ENCODE measurements around the gene INTS1.

INTS1 gene

DNA sequence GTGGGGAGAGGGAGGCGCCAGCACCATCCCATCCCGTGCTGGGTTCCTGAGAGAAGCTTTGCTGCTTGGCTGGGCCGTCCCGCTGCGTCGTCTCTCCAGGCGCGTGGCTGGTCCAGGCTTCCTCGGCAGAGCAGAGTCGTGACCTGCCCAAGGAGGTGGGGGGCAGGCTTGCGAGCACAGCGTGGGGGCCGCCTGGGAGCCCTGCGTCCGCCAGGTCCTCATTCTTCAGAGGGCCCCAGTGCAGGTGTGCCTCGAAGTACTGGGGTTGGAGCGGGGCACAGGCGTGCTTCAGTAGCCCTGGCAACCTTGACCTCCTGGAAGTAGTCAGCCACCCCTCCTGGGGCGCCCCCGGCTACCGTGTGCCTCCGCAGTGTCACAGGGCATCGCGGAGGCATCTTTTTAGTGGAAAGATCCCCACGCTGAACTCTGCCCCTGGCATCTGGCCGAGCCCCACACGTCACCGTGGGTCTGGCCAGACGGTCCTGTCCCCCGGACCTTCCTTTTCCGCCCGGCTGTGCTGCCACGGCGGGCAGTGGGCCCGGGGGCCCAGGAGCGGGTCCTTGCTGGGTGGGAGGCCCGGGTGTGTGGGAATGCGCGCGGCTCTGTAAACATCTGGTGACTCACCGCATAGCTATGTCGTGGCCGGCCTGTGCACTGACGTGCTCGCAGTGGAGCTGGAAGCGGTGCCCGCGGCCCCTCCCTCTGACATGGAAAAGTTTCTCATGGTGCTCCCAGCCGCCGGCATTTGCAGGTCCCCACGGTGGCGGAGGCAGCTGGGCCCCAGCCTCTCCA lies 32.8 kb upstream of the INTS1 start:
- ATAC-seq (no peak), DNase-seq (ENCODE audit: low spot score in 2 of 2) (no peak)
- peaks cover 64% of the 10 kb centered on the region for H3K36me3 Mint-ChIP-seq
- peaks cover 27% of the 10 kb centered on the region for H3K4me1 Mint-ChIP-seq
- H3K27ac Mint-ChIP-seq, result no peak overlapping the region
- H3K4me3 Mint-ChIP-seq, result no peak overlapping the region
- H3K9me3 Mint-ChIP-seq, result no peaks in the 10 kb centered on the region

GRCh38 chr7:1536455-1536742 lies 32.2 kb upstream of the INTS1 start:
- Mint-ChIP-seq H3K4me3 (no peak overlapping the region), H3K4me1 (peaks cover 32% of the 10 kb centered on the region), H3K9me3 (no peaks in the 10 kb centered on the region), H3K36me3 (peaks cover 64% of the 10 kb centered on the region), H3K27ac (no peak overlapping the region)
- no peak for ATAC-seq
- DNase-seq (ENCODE audit: low spot score in 2 of 2), result no peak

- no peak for ATAC-seq
- H3K4me3 Mint-ChIP-seq, result no peak overlapping the region
- H3K36me3 Mint-ChIP-seq, result peaks cover 61% of the 10 kb centered on the region
- DNase-seq (ENCODE audit: low spot score in 2 of 2), result no peak
- H3K9me3 Mint-ChIP-seq, result no peaks in the 10 kb centered on the region
- no peak overlapping the region for H3K27ac Mint-ChIP-seq
- peaks cover 32% of the 10 kb centered on the region for H3K4me1 Mint-ChIP-seq
Measured at GRCh38 chr7:1535701-1536454, 31.7 kb upstream of the INTS1 start.

DNA sequence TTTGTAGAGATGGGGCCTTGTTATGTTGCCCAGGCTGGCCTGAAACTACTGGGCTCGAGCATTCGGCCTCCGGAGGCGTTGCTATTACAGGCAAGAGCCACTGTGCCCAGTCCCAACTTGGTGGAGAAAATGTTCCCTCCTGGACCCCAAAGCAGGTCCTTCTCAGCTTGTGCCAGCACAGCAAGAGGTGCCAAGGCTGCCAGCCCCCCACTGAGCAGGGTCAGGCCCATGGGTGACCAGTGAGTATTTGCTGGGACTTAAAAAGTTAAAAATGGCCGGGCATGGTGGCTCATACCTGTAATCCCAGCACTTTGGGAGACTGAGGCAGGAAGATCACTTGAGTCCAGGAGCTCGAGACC lies 30.9 kb upstream of the INTS1 start:
- Mint-ChIP-seq H3K4me1 (peaks cover 32% of the 10 kb centered on the region), H3K9me3 (no peaks in the 10 kb centered on the region), H3K36me3 (peaks cover 56% of the 10 kb centered on the region), H3K27ac (no peak overlapping the region), H3K4me3 (no peak overlapping the region)
- ATAC-seq, result no peak
- DNase-seq (ENCODE audit: low spot score in 2 of 2), result no peak

GRCh38 chr7:1534330-1535099 lies 30.3 kb upstream of the INTS1 start:
- Mint-ChIP-seq H3K4me1 (peaks cover 32% of the 10 kb centered on the region), H3K9me3 (no peaks in the 10 kb centered on the region), H3K27ac (peak overlapping the region; percentile 91), H3K36me3 (peaks cover 56% of the 10 kb centered on the region), H3K4me3 (peak overlapping the region; percentile 89)
- DNase-seq (ENCODE audit: low spot score in 2 of 2) (no peak), ATAC-seq (no peak)

DNA sequence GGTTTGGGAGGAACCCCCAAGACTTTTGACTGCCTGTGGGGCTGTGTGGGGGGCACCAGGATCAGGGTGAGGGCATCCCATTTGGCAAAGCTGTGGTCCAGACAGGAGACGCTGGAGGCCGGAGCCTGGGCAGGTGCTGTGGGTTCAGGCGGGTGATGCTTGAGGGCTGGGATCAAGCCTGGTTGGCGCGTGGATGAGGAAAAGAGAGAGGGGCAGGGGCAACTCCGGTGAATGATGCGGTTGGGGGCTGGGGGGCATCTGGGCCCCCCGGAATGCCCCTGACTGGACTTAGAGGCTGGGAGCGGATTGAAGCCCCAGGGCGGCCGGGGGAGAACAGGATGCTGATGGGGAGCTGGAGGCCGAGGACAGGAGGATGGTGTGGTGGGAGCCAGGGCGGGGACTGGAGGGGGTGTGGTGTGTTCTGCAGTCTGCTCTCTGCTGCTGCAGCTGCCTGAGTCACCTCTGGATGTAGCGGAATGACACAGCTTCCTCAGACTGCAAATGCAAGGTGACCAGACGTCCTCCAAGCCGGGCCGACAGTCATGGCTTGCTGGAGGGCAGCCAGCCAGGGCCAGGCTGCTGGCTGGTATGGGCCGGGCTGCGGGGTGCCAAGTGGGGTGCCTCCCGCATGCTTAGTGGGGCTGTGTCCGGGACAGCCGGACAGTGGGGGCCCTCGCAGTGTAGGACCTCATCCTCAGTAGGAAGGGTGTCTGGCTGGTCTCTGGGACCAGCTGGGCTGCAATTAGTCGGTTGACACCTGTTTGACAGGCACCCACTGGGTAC lies 29.5 kb upstream of the INTS1 start:
- H3K4me3 Mint-ChIP-seq, result peak overlapping the region; percentile 89
- peaks cover 32% of the 10 kb centered on the region for H3K4me1 Mint-ChIP-seq
- ATAC-seq (peak; percentile 85), DNase-seq (ENCODE audit: low spot score in 2 of 2) (peak; percentile 27 to 75)
- no peaks in the 10 kb centered on the region for H3K9me3 Mint-ChIP-seq
- peak overlapping the region; percentile 91 for H3K27ac Mint-ChIP-seq
- H3K36me3 Mint-ChIP-seq, result peaks cover 56% of the 10 kb centered on the region

DNA sequence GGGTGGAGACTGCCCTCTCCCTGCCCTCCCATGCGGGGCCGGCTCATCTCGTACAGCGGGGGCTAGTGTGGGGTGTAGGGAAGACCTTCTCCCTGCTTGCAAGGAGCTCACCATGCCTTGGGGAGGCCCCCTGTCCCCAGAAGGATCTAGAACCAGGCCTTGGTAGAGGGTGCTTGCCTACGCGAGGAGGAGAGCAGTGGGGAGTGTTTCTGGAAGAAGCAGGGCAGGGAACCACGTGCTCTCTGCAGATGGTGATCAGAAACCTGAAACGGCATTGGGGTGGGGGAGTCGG lies 29.0 kb upstream of the INTS1 start:
- H3K9me3 Mint-ChIP-seq, result no peaks in the 10 kb centered on the region
- DNase-seq (ENCODE audit: low spot score in 2 of 2) (peak in 1 of 2 donors; percentile 62), ATAC-seq (peak; percentile 14)
- H3K4me3 Mint-ChIP-seq, result peak overlapping the region; percentile 89
- H3K36me3 Mint-ChIP-seq, result peaks cover 56% of the 10 kb centered on the region
- peak overlapping the region; percentile 91 for H3K27ac Mint-ChIP-seq
- peaks cover 32% of the 10 kb centered on the region for H3K4me1 Mint-ChIP-seq

DNA sequence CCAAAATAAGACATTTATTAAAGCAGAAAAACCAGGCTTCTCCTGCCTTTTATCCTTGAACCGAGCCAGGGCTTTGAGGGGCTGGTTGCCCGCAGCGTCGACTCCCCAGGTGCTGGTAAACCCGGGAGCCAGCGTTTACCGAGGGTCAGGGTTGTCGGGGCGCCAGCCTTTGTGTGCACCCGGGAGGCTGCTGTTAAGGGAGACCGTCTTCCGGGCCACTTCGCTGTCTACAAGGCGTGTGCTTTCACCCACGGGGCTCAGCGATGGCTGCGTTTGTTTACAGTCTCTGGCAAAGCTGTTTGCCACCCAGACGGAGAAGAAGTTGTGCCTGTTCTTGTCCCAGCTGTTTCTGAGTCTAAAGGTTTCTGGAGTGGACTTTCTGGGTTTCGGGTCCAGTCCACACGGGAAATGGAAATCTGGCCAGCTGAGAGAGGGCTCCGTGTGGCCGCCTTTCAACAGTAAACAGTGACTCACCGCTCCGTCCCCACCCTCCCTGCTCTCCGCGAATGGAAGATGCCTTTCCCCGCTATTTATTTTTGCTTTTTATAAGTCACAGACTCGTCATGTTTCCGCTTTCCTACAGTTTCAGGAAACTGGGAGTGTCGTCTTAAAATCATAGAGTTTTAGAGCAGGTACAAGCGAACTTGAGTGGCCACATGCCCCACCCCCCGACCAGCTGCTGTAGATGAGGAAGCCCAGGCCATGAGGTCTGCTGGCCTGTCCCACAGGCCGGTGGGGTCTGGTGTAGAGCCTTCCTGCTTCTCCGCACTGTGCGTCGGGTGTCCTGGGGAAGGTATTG lies 28.5 kb upstream of the INTS1 start:
- Mint-ChIP-seq H3K36me3 (peaks cover 56% of the 10 kb centered on the region), H3K4me1 (peaks cover 32% of the 10 kb centered on the region)

GRCh38 chr7:1531979-1532455 lies 27.8 kb upstream of the INTS1 start:
- H3K4me1 Mint-ChIP-seq, result peaks cover 32% of the 10 kb centered on the region
- H3K27ac Mint-ChIP-seq, result peak overlapping the region; percentile 91
- no peak for ATAC-seq
- H3K36me3 Mint-ChIP-seq, result peaks cover 55% of the 10 kb centered on the region
- H3K4me3 Mint-ChIP-seq, result peak overlapping the region; percentile 89
- no peak for DNase-seq (ENCODE audit: low spot score in 2 of 2)
- H3K9me3 Mint-ChIP-seq, result no peaks in the 10 kb centered on the region

More for the DNA sequence above, 28.5 kb upstream of the INTS1 start:
- H3K27ac Mint-ChIP-seq, result peak overlapping the region; percentile 91
- peak; percentile 59 for ATAC-seq
- H3K4me3 Mint-ChIP-seq, result peak overlapping the region; percentile 89
- peak; percentile 30 to 66 for DNase-seq (ENCODE audit: low spot score in 2 of 2)
- no peaks in the 10 kb centered on the region for H3K9me3 Mint-ChIP-seq

DNA sequence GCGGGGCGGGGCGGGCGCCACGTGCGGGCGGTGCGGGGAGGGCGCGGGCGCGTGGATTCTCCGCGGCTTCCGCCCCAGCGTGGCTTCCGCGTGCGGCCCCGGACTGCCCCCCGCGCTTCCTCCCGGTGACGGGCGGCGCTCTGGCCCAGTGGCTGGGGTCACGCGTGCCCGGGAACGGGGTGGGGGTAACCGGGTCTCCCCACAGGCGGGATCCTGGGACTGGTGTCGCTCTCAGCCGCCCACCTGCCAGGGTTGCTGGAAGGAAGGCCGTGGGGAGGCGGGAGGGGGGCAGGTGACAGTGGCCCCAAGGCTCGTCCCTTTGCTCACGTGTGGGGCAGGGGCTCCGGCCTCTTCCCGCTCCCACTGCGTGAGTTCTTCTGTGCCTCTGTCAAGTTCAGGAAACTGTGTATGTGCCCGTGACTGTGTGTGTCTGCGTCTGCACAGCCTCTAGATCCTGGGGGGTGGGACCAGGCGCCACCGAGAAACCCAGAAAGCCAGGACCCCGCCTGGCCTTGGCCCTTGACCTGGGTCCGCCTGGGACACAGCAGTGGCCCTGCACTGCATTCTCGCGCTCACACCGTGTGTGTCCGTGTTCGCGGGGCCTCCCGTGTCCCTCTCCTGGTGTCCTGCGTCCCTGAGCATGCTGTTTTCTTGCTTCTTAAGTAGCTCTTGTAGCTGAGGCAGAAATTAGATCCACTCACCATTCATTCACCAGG lies 27.2 kb upstream of the INTS1 start:
- H3K4me3 Mint-ChIP-seq, result peak overlapping the region; percentile 89
- peaks cover 32% of the 10 kb centered on the region for H3K4me1 Mint-ChIP-seq
- H3K27ac Mint-ChIP-seq, result peak overlapping the region; percentile 91
- peaks cover 49% of the 10 kb centered on the region for H3K36me3 Mint-ChIP-seq
- peak in 1 of 2 donors; percentile 64 for DNase-seq (ENCODE audit: low spot score in 2 of 2)
- peak; percentile 4 for ATAC-seq
- H3K9me3 Mint-ChIP-seq, result no peaks in the 10 kb centered on the region

DNA sequence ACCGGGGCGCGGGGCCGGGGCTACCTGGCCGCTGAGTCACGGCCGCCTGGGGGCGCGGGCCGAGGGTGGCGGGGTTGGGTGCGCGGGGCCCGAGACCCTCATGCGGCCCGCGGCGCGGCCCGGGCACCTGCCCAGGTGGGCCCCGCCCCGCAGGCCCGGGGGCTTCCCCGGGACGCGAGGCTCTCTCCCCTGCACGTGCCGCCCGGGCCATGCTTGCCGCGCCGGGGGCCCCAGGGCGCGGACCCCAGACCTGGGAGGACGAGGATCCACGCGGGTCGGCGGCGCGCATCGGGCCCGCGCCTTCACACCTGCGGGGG lies 26.7 kb upstream of the INTS1 start:
- peak; percentile 0 for ATAC-seq
- H3K36me3 Mint-ChIP-seq, result peaks cover 44% of the 10 kb centered on the region
- H3K4me1 Mint-ChIP-seq, result peaks cover 32% of the 10 kb centered on the region
- no peak overlapping the region for H3K27ac Mint-ChIP-seq
- H3K9me3 Mint-ChIP-seq, result no peaks in the 10 kb centered on the region
- no peak for DNase-seq (ENCODE audit: low spot score in 2 of 2)
- peak overlapping the region; percentile 89 for H3K4me3 Mint-ChIP-seq

GRCh38 chr7:1529383-1530116 lies 25.4 kb upstream of the INTS1 start:
- Mint-ChIP-seq H3K36me3 (peaks cover 34% of the 10 kb centered on the region), H3K27ac (no peak overlapping the region)

GRCh38 chr7:1526271-1526754 lies 22.1 kb upstream of the INTS1 start:
- H3K4me3 Mint-ChIP-seq, result no peak overlapping the region
- no peaks in the 10 kb centered on the region for H3K9me3 Mint-ChIP-seq
- DNase-seq (ENCODE audit: low spot score in 2 of 2), result no peak
- ATAC-seq, result no peak
- no peaks in the 10 kb centered on the region for H3K4me1 Mint-ChIP-seq
- H3K36me3 Mint-ChIP-seq, result peaks cover 1% of the 10 kb centered on the region
- no peak overlapping the region for H3K27ac Mint-ChIP-seq

More at GRCh38 chr7:1529383-1530116, 25.4 kb upstream of the INTS1 start:
- Mint-ChIP-seq H3K4me1 (peaks cover 32% of the 10 kb centered on the region), H3K4me3 (peak overlapping the region; percentile 54), H3K9me3 (no peaks in the 10 kb centered on the region)
- DNase-seq (ENCODE audit: low spot score in 2 of 2), result no peak
- ATAC-seq, result no peak

Measured in stimulated activated effector memory CD8-positive, alpha-beta T cell treated with anti-CD3 and anti-CD28 coated beads, Interleukin-12 subunit alpha, Interleukin-12 subunit beta, amount 100 ng/mL, for 72 hours (primary cell).